Testis (tissue), 2 donors: ENCODE results near the gene GBF1.

ENCODE experiments used
- CTCF ChIP-seq, 3 experiments: fragments of 450-650 bp in 2 of 3; fragments of 200-600 bp in 1 of 3; sonication (generic) in 1 of 3; IDR thresholded peaks; one replicate each; pipeline ENCODE4 v1.5.1; 2016 to 2019; ENCODE audit warnings: antibody characterized with exemption in 3 of 3, mild to moderate bottlenecking in 2 of 3, moderate library complexity in 1 of 3
- POLR2A ChIP-seq: fragments of 450-650 bp; IDR thresholded peaks from one replicate; pipeline ENCODE4 v1.6.1; 2017; ENCODE audit warnings: antibody characterized with exemption, mild to moderate bottlenecking, moderate library complexity

DNA sequence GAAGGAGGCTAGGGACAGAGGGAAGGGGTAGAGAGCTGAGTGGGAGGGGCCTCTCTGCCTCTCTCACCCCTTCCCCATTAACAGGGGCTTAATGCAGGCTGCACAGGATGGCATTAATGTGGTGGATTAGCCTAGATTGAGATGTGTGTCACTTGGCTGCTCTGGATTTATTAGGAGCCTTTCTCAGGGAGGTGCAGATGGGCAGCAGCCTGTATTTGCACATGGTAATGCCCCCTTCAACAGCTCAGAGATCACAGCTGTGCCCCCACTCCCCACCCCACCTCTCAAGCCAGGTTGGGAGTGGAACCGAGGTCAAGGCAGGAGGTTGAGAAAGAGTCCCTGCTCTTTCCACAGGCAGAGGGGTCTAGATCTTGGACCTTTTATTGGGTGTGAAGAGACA lies 11.3 kb upstream of the GBF1 start:
- TF ChIP-seq CTCF (IDR thresholded peaks at IDR 0.05) (no peak), POLR2A (no peak)
